Left ventricle myocardium superior (tissue), 1 donor: ENCODE data around the gene KREMEN1. TPM values are rescaled to one million over a fixed set of nuclear protein-coding genes. Genes with fewer than 3 reads are reported as not detected.
"Not testable (repeated sequence)": the region's sequence is repeated elsewhere in the genome, so short reads cannot be mapped to it uniquely, and the experiment has no call there.

Experiments
- ATAC-seq: fragments of 200-7000 bp; cut with Tn5 transposase; one replicate; pipeline ENCODE4 v1.9.1; 2020; ENCODE audit warnings: mild to moderate bottlenecking, moderate library complexity
- DNase-seq: peaks from one replicate; pipeline ENCODE4 v3.0.0-alpha.2; 2020
- intact Hi-C: fragments of 100-400 bp; cut with micrococcal nuclease; formaldehyde crosslinking; loops from one replicate; pipeline ENCODE4 v1.11.0; 2022
- total RNA-seq: library from RNA; stranded (reverse); fragmentation: NEBNext Ultra II Directional; extraction: Animal tissue kit (Norgen Biotek cat#: 25700); gene quantifications from one replicate; pipeline ENCODE4 v1.2.1, GENCODE V29; 2021
- donor health status: DM: no; HTN: yes; CAD: no; lungs with severe emphysema.

KREMEN1 gene
- total RNA-seq, 1 donor from 2014 or later = 68.2 TPM

DNA sequence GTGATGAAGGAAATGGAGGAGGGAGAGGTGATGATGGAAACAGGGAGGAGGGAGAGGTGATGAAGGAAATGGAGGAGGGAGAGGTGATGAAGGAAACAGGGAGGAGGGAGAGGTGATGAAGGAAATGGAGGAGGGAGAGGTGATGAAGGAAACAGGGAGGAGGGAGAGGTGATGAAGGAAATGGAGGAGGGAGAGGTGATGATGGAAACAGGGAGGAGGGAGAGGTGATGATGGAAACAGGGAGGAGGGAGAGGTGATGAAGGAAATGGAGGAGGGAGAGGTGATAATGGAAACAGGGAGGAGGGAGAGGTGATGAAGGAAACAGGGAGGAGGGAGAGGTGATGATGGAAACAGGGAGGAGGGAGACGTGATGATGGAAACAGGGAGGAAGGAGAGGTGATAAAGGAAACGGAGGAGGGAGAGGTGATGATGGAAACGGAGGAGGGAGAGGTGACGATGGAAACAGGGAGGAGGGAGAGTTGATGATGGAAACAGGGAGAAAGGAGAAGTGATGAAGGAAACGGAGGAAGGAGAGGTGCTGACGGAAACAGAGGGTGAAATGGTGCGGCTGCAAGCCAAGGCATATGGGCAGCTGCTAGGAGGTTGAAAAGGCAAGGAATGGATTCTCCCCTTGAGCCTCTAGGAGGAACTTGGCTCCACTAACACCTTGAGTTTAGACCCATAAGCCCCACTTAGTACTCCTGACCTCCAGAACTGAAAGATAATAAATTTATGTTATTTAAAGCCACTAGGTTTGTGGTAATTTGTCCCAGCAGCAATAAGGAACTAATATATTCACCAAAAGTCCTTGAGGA is 47.5 kb downstream of the KREMEN1 start:
- ATAC-seq, intact Hi-C loops, DNase-seq: not testable (repeated sequence)

DNA sequence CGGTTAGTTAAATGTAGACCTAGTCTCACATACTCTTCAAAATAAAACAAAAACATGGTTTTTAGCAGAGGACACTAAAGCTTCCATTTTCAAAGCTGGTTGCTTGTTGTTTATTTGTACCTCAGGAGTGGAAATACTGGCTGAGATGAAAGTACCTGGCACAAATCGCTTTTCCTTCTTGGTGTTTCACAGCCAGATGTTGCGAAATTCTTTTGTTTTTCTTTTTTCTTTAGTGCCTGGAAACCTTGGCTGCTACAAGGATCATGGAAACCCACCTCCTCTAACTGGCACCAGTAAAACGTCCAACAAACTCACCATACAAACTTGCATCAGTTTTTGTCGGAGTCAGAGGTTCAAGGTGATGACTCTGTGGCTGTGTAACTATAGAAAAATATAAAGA is 48.3 kb downstream of the KREMEN1 start:
- ATAC-seq = no peak
- no peak for DNase-seq
- intact Hi-C loops = no loop called here

DNA sequence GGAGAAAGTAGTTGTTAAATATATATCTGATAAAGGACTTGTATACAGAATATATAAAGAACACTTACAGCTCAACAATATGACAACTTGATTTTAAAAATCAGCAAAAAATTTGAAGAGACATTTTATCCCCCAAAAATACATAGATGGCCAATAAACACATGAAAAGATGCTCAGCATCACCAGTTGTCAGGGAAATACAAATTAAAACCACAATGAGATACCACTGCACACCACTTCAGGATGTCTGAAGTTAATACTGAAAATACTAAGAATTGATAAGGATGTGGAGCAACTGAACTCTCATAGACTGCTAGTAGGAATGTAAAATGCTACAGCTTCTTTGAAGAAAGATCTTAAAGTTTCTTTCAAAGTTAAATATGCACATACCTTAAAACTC is 49.2 kb downstream of the KREMEN1 start:
- intact Hi-C loops = no loop called here
- no peak for DNase-seq

DNA sequence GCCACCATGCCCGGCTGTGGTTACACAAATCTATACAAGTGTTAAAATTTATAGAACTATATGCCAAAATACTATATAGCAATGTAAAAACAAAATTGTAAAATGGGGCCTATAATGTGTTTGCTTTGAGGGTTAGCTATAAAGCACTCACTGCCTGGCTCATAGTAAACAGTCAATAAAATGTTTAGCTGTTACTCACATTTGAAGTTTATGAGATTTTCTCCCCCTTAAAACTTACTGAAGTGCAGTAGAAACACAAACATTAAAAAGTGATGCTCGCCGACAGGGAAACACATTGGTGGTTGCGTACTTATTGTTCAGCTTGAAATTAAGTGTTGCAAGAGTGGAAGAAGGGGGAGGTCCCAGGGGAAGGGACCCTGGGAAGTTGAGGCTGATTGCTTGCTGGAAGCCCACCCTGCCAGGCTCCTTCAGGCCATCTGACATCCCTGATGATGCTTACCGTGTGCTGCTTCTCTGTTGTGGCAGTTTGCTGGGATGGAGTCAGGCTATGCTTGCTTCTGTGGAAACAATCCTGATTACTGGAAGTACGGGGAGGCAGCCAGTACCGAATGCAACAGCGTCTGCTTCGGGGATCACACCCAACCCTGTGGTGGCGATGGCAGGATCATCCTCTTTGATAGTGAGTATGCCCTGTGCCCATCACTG is 52.1 kb downstream of the KREMEN1 start:
- ATAC-seq = no peak

More for the DNA sequence above, 49.2 kb downstream of the KREMEN1 start:
- no peak for ATAC-seq

DNA sequence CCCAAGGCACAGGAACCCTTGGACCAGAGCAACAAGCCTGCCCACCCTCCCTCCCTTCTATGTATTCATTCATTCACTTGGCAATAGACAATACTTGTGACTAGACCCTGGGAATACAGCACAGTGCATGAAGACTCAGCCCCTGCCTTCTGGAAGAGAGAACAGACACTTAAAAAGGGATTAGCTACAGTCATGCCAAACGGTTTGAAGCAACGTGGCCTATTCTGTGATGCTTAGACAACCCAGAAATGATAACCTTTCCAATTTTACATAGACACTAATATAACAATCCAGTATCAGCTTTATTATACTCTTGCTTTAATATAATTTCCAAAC is 52.6 kb downstream of the KREMEN1 start:
- ATAC-seq = no peak
- DNase-seq = no peak
- intact Hi-C loops = no loop called here

More for the DNA sequence above, 52.1 kb downstream of the KREMEN1 start:
- intact Hi-C loops = no loop called here
- no peak for DNase-seq

DNA sequence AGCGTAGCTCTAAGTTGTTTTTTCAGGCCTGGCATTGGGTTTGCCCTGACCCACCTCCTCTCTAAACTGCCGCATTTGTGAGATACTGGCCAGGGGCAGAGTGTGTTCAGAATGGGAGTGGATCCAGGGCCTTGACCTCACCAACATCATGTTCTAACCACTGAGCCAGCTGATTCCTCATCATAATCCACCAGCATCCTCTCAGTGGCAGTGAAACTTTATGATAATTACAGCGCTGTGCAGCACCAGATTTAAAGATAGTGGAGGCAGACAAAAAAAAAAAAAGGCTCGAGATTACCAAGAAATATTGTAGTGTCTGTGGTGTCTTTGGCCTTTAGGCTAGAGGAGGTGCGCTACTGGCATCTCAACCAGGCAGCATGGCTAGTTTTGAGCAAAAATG is 53.0 kb downstream of the KREMEN1 start:
- intact Hi-C loops = no loop called here
- no peak for DNase-seq
- ATAC-seq = no peak

DNA sequence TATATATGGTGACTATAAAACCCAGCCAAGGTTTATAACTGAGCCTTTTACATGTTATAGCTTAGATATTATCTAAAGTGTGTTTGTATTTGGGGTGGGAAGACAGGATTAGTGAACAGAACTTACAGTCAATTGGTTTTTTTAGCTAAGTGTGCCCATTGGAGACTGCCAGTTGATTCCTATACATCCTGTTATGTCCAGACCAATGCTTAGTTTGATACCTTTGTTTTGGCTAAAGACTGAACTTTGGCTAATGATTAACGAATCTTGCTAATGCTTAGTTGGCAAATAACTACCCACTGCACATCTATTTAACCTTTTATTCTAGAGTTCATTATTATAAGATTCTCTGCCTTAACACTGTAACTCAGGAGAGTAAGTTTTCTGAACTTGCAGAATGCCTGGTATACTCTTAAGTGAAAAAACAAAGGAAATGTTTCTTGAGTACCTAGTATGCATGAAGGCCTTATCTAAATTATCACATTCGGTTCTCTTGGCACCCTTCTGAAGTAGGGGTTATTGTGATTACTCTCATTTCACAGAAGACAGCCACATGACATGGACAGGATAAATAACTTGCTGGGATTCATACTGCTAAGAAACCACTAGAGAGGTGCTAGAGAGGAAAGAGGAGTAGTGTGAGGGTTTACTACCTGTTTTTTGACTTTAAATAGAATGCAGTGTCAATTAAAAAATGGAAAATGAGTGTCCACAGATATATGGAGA is 54.0 kb downstream of the KREMEN1 start:
- ATAC-seq = no peak
- no peak for DNase-seq
- intact Hi-C loops = no loop called here

DNA sequence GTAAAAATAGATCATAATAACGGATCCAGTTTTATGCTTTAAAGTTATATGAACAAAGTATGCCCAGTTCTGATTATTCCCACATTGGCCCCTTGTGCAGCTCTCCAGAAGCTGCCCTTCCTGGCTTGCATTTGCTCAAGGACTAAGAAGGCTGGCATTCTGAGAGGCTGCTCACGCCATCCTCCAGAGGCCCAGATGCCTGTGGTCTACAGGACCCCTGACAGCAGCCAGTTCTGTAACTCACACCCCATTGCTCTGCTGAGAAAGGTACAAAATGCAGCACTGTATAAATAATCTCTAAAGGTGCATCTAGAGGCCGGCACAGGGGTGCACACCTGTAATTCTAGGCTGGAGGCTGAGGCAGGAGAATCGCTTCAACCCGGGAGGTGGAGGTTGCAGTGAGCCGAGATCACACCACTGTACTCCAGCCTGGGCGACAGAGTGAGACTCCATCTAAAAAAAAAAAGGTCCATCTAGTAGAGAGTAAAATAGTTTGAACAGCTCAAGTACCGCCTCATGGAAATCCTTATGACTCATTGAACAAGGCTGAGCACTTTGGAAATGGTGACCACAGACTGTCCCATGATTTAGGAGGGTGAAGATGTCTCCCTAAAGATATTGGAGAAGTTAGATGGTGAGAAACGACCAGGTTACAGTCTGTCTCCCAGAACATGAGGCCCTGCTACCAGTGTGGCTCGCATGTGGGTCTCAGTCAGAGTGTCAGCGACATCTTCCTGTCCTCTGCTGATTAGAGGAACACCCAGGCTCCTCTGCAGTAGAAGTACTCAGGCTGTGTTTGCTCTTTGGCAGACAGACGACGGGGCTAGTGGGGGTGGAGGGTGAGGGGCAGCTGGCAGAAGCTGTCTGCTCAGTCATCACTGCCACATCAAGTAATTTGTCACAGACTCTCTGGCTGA is 56.3 kb downstream of the KREMEN1 start:
- DNase-seq (peak; percentile 67), ATAC-seq (peak; percentile 97)
- intact Hi-C loops = no loop called here

DNA sequence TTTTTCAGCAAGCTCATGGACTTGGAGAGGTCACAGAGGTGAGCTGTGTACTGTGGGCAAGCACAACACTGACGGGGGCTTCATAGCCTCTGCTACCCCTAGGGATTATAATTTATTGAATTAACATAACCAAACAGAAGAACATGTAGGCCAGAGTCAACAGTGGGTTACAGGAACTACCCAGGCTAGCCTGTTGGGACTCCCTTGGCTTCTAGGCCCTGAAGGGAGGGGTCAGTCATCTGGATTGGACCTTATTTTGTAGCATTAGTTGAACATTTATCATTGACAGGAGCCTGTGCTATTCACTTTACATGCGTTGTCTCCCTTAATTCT is 56.9 kb downstream of the KREMEN1 start:
- DNase-seq = no peak
- intact Hi-C loops = no loop called here
- no peak for ATAC-seq

DNA sequence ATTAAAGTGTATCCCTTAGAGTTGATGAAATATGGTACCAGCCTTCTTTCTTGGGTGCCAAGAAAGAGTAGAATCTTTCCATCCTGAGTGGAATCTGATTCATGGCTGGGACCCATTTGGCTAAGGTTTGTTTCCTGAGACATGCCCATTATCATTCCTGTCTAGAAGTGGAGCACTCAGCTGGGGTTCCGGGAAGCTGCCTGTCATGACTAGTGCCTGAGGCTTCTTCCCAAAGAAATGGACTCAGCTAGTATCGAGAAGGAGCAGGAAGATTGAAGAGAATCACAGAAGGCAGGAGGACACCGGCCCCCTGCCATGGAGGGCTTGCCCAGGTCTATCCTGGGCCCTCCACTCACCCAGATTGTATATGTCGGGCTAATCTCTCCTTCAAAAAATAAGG is 57.6 kb downstream of the KREMEN1 start:
- intact Hi-C loops = no loop called here
- ATAC-seq (no peak), DNase-seq (no peak)

DNA sequence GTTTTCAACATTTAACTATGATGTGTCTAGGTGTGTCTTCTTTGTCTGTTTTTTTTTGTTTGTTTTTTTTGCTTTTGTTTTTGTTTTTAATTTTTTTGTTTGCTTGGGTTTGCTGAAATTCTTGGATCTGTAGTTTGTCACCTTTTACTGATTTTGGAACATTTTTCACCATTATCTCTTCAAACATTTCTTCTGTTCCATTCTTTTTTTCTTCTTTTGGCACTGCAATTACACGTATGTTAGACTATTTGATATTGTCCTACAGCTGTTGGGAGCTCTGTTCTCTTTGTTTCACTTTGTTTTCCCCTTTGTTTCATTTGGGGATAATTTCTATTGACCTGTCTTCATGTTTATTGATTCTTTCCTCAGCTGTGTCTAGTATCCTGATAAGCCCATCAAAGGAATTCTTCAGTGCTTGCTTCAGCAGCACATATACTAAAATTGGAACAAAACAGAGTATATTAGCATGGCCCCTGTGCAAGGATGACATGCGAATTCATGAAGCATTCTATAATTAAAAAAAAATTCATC is 60.8 kb downstream of the KREMEN1 start:
- ATAC-seq (no peak), DNase-seq (no peak)
- intact Hi-C loops = no loop called here

DNA sequence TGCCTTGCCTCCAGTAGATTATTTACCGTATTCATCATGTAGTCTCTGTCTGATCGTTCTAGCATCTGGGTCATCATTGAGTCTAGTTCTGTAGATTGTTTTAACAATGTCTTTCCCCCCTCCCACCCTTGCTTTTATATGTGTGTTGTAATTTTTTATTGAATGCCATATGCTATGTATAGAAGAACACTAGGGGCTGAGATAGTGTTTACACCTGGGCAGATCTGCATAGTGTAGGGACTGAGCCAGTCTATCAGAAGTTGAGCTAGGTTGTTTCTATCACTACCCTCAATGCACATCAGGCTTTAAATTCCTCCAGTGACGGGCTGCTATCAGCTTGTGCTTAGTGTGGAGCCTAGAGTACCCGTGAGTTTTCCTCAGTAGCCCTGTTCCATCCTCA is 61.6 kb downstream of the KREMEN1 start:
- DNase-seq = no peak
- intact Hi-C loops = no loop called here
- ATAC-seq = no peak

DNA sequence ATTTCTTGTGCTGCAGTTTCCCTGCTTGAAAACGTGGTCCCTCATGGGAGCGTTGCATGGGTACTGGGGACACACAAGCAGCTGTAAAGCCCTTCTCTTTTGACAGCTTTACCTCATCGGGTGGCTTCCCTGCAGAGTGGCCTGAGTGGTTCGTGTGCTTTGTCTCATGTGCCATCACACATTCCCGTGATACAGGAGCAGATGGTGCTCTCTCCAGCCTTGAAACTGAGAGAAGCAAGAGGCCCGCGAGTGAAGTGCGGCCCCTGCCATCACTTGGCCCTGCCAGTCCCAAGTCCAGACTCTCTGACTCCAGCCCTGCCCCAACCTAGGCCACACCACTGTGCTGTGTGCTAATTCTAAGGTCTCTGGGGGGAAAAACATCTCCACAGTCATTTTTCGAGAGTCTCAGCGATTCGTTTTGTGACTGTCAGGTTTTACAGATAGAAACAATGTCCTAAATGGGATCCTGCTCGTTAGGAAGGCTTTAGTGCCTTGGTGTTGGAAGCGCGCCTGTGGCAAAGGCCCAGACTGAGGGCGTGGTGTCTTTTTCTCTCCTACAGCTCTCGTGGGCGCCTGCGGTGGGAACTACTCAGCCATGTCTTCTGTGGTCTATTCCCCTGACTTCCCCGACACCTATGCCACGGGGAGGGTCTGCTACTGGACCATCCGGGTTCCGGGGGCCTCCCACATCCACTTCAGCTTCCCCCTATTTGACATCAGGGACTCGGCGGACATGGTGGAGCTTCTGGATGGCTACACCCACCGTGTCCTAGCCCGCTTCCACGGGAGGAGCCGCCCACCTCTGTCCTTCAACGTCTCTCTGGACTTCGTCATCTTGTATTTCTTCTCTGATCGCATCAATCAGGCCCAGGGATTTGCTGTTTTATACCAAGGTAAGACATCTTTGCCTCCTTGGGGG is 64.2 kb downstream of the KREMEN1 start:
- DNase-seq = no peak
- intact Hi-C loops = no loop called here
- no peak for ATAC-seq

DNA sequence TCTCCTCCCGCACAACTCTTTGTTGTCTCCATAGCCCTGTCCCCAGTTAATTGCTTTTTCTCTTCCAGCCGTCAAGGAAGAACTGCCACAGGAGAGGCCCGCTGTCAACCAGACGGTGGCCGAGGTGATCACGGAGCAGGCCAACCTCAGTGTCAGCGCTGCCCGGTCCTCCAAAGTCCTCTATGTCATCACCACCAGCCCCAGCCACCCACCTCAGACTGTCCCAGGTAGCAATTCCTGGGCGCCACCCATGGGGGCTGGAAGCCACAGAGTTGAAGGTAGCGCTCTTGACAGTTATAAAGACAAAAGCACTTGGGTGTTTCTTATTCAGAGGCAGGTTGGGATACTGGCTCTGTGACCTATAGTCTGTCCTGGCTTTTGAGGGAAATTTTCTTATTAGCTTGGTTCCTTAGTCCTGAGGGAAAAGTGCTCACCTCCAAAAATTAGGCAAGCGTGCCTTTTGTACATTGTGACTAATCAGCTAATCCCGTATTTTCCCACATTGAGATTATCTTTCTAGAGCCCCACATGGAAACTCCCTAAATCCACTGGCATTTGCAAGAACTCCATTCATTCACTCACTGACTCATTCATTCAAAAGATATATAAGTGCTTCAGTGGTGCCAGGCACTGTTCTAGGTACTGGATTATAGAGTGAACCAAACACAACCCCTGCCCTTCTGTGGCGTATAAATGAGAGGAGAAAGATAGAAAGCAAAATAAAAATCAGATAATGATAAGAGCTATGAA is 65.9 kb downstream of the KREMEN1 start:
- ATAC-seq (no peak), DNase-seq (no peak)
- intact Hi-C loops = no loop called here

DNA sequence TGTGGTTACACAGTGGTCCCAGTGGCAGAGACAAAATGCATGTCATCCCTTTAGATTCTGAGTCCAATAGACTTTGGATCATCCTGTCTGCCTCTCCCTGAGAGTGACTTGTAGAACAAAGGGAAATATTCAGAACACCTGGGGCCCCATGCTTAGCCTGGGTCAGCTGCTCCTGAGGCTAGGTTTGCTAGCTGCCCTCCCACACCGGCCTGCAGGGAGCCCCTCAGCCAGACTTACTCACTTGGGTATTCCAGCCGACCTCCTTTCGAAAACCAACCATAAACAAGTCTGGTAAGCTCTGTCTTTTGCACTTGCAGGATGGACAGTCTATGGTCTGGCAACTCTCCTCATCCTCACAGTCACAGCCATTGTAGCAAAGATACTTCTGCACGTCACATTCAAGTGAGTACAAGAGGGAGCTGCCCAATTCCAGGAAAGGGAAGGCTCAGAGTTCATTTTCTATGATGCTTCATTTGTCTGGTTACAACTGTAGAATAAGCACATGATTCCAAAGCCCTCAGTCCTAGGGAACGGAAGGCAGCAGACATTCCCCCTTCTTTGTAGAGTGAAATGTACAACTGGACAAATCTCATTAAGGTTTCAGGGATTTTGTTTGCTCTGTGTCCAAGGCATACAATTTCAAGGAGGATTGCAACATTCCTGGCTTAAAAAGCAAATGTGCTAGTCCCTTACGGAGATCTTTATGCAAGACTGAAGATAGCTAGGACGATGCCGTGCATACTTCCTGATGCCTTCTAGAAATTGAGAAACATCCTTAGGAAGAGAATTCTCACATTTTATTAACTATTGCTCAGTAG is 67.3 kb downstream of the KREMEN1 start:
- ATAC-seq (peak; percentile 79), DNase-seq (no peak)
- intact Hi-C loops = loop anchor here (10.0 kb wide), 1 partner anchor 1895 kb away; no protein-coding TSS in a partner anchor

DNA sequence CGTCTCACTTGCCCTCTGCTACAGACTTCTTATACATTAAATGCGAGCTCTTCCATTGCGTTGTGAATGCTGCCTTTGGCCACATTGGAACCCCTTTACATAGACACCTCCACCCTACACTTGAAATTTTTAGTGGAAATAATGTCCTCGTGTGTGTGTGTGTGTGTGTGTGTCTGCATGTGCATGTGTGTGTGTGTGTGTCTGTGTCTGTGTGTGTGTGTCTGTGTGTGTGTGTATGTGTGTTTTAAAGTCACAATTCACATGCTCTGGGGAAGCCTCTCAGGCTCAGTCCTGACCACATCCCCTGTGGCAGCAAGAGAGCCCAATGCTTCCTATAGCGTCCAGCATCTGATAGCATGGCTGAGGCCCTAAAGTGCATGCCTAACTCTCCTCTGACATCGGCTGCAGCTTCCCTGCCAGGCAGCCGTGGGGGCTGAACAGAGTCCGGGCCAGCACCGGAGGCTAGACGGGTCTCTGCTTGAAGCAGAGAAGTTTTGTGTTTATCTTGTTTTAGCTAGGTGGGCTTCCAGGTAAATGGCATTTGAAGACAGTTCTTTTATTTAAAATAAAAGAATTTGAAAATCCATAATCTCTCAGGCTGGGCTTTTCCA is 68.3 kb downstream of the KREMEN1 start:
- DNase-seq = no peak
- intact Hi-C loops = loop anchor here (10.0 kb wide), 1 partner anchor 1896 kb away; no protein-coding TSS in a partner anchor
- no peak for ATAC-seq
